GM21360 (cell line): ENCODE measurements around the gene LYSMD3.
A peak's percentile ranks its signal among the peaks of the same experiment; 100 is the strongest.
"Not testable (repeated sequence)": the region's sequence is repeated elsewhere in the genome, so short reads cannot be mapped to it uniquely, and the experiment has no call there.

Source experiments
- ATAC-seq: cut with Tn5 transposase; IDR thresholded peaks from one replicate; pipeline ENCODE4 v1.9.1; 2021; ENCODE audit warnings: mild to moderate bottlenecking, moderate library complexity; ENCODE audit not compliant: unreplicated experiment

The LYSMD3 gene

DNA sequence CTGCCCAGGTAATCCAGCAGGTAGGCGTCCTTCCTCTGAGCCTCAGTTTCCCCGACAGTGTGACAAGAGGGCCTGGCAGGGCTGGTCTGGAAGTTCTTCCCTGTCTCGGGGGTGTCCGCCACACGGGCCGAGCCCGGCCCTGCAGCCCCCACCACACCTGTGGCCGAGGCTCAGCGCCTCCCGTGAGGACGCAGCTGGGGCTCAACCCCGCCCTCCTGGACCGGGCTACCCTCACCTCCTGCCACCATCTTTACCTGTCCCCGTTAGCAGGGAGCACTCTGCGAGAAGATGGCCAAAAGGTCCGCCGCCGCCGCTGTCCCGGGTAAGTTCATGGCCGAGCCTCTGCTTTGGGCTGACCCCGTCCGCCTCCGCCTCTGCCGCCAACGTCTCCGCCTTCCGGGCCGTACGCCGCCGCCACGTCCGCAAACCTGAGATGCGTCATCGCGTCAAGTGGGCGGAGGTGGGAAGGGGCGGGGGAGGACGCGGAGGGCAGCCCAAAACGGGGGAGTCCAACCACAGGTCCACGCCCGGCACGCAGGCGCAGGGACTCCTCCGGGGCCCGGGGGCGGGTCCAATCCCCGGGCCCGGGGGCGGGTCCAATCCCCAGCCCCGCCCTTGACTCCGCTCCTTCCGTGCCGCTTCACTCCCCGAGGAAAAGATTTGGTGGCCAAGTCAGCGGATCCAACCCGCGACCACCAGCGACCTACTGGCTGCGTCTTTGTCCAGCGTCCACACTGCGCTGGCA lies at the start of gene LYSMD3:
TSS of gene LYSMD3 (minus strand) at position 391 of the 745 bp plus-strand sequence. CDS start 4,295 bp downstream, outside the sequence.
- ATAC-seq, result peak; percentile 92

DNA sequence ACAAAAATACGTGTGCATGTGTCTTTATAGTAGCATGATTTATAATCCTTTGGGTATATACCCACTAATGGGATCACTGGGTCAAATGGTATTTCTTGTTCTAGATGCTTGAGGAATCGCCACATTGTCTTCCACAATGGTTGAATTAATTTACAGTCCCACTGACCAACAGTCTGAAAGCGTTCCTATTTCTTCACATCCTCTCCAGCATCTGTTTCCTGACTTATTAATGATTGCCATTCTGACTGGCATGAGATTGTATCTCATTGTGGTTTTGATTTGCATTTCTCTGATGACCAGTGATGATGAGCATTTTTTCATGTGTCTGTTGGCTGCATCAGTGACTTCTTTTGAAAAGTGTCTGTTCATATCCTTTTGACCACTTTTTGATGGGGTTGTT lies 47.2 kb upstream of the LYSMD3 start:
- ATAC-seq, result not testable (repeated sequence)

- no peak for ATAC-seq
Observed at GRCh38 chr5:90575712-90576111, 46.3 kb upstream of the LYSMD3 start.

GRCh38 chr5:90571147-90571773 lies 41.9 kb upstream of the LYSMD3 start:
- ATAC-seq, result no peak

GRCh38 chr5:90570034-90570433 lies 40.6 kb upstream of the LYSMD3 start:
- no peak for ATAC-seq

DNA sequence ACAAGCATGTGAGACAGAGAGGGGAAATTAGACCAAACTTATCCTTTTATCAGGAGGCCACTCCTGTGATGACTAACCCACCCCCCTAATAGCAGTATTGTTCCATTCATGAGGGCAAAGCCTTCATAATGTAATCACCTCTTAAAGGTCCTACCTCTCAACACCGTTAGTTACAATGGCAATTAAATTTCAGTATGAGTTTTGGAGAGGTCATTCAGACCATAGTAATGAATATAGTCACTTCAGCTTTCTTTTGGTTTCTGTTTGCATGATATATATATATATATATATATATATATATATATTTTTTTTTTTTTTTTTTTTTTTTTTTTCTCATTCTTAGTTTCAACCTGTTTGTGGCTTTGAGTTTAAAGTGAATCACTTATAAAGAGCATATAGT lies 39.7 kb upstream of the LYSMD3 start:
- no peak for ATAC-seq

GRCh38 chr5:90565491-90565890 lies 36.1 kb upstream of the LYSMD3 start:
- ATAC-seq, result no peak

GRCh38 chr5:90563108-90563507 lies 33.7 kb upstream of the LYSMD3 start:
- ATAC-seq, result no peak

- no peak for ATAC-seq
Observed at GRCh38 chr5:90562341-90562740, 33.0 kb upstream of the LYSMD3 start.

- ATAC-seq, result no peak
Observed at GRCh38 chr5:90561766-90562165, 32.4 kb upstream of the LYSMD3 start.

DNA sequence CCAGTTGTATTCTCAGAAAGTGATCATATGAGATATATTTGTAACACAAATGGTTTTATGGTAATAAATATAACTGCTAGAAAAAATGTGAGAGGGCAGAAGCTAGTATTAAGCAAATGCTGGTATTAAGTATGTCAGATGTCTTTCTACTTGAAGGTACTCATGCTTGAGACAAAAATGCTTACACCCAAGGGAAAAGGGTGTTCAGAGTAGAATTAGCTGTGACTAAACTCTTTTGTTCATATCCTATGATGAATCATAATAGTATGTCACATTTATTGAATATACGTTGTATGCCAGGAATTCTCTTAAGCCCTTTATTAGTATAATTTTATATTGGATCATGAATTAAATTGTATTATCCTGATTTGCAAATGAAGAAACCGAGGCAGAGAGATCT lies 31.4 kb upstream of the LYSMD3 start:
- ATAC-seq, result no peak

- ATAC-seq, result peak; percentile 59
Observed at GRCh38 chr5:90558344-90559192, 29.2 kb upstream of the LYSMD3 start, which contains the start of gene ADGRV1. Gene ADGRV1, plus strand, starts transcription at chr5:90558797. Its CDS starts 99 bp downstream, at chr5:90558896.

DNA sequence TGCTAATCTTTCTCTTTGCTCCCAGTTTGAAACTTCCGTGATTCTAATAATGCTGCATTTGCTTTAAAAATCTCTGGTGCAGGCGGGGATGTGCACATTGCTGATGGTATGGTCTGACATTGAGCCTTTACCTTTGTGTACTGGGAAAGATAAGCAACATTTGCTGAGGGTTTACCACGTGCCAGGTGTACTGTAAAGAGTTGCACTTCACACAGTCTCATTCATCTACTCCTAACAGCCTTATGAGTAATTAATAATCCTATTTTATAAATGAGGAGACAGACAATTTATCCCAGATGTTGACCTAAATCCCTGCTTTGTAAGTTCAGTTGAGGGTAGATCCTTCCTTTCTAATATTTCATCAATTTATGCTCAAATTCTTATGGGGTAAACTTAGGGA lies 28.5 kb upstream of the LYSMD3 start:
- ATAC-seq, result no peak

DNA sequence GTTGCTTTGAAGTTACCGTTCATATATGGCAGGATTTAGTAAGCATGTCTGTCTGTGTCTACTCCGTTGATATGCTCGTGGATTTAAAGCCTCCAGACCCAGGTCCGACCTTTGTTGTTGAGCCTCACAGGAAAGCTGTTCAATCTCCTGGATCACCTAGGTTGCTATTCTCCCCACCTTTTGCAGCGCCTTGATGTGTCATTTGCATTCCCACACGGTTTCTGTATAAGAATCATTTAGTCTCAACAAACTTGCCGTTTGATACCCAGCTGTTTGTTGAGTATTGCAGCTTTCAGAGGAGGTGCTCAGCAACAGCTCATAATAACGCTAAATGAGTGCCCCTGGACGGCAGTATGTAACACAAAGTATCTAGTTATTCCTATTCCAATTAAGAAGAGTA lies 28.0 kb upstream of the LYSMD3 start:
- no peak for ATAC-seq

- no peak for ATAC-seq
Observed at GRCh38 chr5:90555666-90556065, 26.3 kb upstream of the LYSMD3 start.

DNA sequence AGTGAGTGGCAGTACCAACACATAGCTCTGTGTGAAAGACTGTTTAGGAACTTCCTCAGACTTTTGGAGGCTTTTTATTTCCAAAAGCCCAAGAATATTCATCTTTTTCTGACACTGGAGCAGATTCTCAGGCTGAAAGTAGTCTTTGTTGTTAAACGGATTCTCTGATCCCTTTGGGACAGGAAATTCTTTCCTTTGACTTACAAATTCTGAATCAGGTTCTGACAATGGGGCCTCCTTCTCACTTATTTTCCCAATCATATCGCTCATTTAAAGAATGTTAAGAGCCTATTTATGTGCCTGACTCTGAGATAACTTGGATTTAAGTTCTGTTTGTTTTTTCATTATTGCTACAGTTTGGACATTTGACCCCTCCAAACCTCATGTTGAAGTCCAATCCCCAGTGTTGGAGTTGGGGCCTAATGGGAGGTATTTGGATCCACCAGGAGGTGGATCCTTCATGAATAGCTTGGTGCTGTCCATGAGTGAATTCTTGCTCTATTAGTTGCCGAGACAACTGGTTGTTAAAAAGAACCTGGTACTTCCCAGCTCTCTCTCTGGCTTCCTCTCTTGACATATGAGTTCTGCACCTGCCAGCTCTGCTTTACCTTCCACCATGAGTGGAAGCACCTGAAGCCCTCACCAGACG lies 25.1 kb upstream of the LYSMD3 start:
- no peak for ATAC-seq

- ATAC-seq, result no peak
Observed at GRCh38 chr5:90553711-90554110, 24.3 kb upstream of the LYSMD3 start.

DNA sequence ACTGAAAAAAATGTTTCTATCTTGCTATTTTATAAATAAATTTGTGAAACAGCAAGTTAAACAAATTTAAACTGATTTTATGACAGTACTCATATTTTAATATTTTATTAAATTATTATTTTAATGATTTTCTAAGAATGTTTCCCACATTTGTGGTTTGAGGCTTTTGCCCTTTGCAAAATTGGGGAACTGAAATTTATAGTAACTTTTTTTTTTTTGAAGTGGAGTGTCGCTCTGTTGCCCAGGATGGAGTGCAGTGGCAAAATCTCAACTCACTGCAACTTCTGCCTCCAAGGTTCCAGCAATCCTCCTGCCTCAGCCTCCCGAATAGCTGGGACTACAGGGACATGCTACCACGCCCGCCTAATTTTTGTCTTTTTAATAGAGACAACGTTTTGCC lies 22.0 kb upstream of the LYSMD3 start:
- ATAC-seq, result no peak

DNA sequence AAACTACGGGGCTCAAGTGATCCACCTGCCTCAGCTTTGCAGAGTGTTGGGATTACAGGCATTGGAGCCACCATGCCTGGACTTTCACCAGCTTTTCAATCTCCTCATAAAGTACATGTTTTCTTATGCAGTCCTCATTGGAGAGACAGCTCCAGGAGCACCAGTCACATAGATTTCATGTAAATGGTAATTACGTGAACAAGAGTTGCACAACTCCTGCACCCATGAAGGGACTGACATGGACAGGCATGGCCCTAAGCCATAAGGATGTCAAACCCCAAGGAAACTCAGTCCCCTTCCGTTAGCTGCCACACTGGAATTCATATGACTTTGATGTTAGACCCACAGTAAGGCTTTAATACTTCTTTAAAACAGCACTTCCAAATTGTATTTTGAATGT lies 21.6 kb upstream of the LYSMD3 start:
- ATAC-seq, result no peak

DNA sequence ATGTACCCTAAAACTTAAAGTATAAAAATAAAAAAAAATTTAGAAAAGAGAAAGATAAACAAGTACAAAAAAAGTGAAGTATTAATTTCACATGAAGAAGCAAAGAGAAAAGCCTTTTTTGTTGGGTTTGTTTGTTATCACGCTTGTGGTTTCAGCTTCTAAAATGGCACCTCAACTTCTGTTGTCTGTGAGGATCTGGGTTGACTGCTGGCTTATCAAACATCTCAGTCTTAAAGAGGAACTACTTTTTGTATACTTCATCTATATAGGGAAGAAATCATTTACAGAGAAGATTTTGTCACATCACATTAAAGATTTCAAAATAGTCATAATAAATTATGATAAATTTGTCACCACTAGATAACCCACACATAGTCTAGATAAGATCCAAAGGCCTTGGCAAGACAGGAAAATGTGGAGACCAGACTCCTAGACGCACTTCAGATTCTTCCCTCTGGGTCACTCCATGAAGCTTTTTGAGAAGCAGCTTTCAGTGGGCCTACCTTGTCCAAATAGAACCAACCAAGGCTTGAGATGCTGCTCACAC lies 20.4 kb upstream of the LYSMD3 start:
- ATAC-seq, result no peak

DNA sequence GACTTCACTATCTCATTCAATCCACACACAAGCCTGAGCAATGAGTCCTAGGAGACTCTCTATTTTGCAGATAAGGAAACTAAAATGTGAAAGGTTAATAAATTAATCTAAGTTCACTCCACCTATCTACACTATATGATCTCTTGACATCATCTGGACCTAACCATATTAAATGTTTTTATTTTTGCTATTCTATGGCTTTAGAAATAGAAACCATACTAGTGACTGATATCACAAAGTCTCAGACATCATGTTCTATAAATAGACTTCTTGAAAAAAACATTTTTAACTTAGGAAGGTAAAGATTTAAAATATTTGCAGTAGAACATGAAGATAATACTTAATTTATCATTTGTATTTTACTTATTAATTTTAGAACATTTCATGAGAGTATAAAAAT lies 19.8 kb upstream of the LYSMD3 start:
- no peak for ATAC-seq
